ENCODE results near the gene CFAP45.

The CFAP45 gene

GRCh38 chr1:159860456-159860855 is 39.5 kb downstream of the CFAP45 start:
- WGBS, result 50% methylated on average over 3 of the region's 3 CpGs
- peaks cover 14% of the 10 kb centered on the region for H3K4me1 ChIP-seq (ENCODE audit: control insufficient read depth, insufficient read depth, low read depth, low read length)
- no peak overlapping the region for H3K23ac ChIP-seq (ENCODE audit: low read length in 2 of 2)
- no peak overlapping the region for H2BK120ac ChIP-seq (ENCODE audit: low read depth, low read length)
- no peak overlapping the region for H3K4me2 ChIP-seq (ENCODE audit: low read length, poor library complexity, severe bottlenecking)
- H3K9me3 ChIP-seq (ENCODE audit: control insufficient read depth, low read length), result no peaks in the 10 kb centered on the region
- H3K4ac ChIP-seq (ENCODE audit: low read depth in 1 of 2, low read length in 2 of 2), result no peak overlapping the region
- H3K27me3 ChIP-seq (ENCODE audit: control insufficient read depth in 1 of 2, insufficient read depth in 1 of 2, low read length in 2 of 2), result no peaks in the 10 kb centered on the region
- H4K91ac ChIP-seq (ENCODE audit: low read length), result no peak overlapping the region
- no peak overlapping the region for H3K9ac ChIP-seq (ENCODE audit: low read length)
- no peak for DNase-seq
- no peaks in the 10 kb centered on the region for H3K79me1 ChIP-seq (replicated peaks; ENCODE audit: low read length, poor library complexity, severe bottlenecking)
- no peak overlapping the region for H3K27ac ChIP-seq (ENCODE audit: low read length, poor library complexity, severe bottlenecking)
- no peak overlapping the region for H2BK15ac ChIP-seq (ENCODE audit: low read depth, poor library complexity, severe bottlenecking)
- no peak overlapping the region for H2AK5ac ChIP-seq (ENCODE audit: low read length, severe bottlenecking)
- H3K18ac ChIP-seq (ENCODE audit: low read depth in 1 of 2, low read length in 2 of 2), result no peak overlapping the region
- H3K36me3 ChIP-seq (ENCODE audit: control insufficient read depth in 1 of 2, insufficient read depth in 2 of 2, low read depth in 1 of 2, low read length in 2 of 2), result peaks cover 0 to 16% of the 10 kb centered on the region in 2 experiments
- H4K8ac ChIP-seq (ENCODE audit: low read length), result no peak overlapping the region
- H2BK5ac ChIP-seq (ENCODE audit: low read depth, low read length, poor library complexity, severe bottlenecking), result no peak overlapping the region
- H2AFZ ChIP-seq (ENCODE audit: low read depth, low read length), result no peak overlapping the region
- no peak overlapping the region for H3K14ac ChIP-seq (ENCODE audit: low read length in 2 of 2)
- H3K4me3 ChIP-seq (ENCODE audit: insufficient read depth in 1 of 2, low read depth in 1 of 2, low read length in 2 of 2), result no peak overlapping the region
- no peak overlapping the region for H2BK12ac ChIP-seq (ENCODE audit: low read length in 2 of 2)

- Histone ChIP-seq H3K4me1 (ENCODE audit: control insufficient read depth, insufficient read depth, low read depth, low read length) (peaks cover 18% of the 10 kb centered on the region), H3K4me3 (ENCODE audit: insufficient read depth in 1 of 2, low read depth in 1 of 2, low read length in 2 of 2) (no peak overlapping the region), H3K27ac (ENCODE audit: low read length, poor library complexity, severe bottlenecking) (no peak overlapping the region), H3K4ac (ENCODE audit: low read depth in 1 of 2, low read length in 2 of 2) (no peak overlapping the region), H3K9ac (ENCODE audit: low read length) (no peak overlapping the region), H4K91ac (ENCODE audit: low read length) (no peak overlapping the region), H3K4me2 (ENCODE audit: low read length, poor library complexity, severe bottlenecking) (no peak overlapping the region), H2BK12ac (ENCODE audit: low read length in 2 of 2) (no peak overlapping the region), H2BK5ac (ENCODE audit: low read depth, low read length, poor library complexity, severe bottlenecking) (no peak overlapping the region), H2BK120ac (ENCODE audit: low read depth, low read length) (no peak overlapping the region), H2BK15ac (ENCODE audit: low read depth, poor library complexity, severe bottlenecking) (peak overlapping the region; percentile 7), H3K79me1 (replicated peaks; ENCODE audit: low read length, poor library complexity, severe bottlenecking) (no peaks in the 10 kb centered on the region), H3K27me3 (ENCODE audit: control insufficient read depth in 1 of 2, insufficient read depth in 1 of 2, low read length in 2 of 2) (no peaks in the 10 kb centered on the region), H2AFZ (ENCODE audit: low read depth, low read length) (no peak overlapping the region), H3K36me3 (ENCODE audit: control insufficient read depth in 1 of 2, insufficient read depth in 2 of 2, low read depth in 1 of 2, low read length in 2 of 2) (peaks cover 0 to 16% of the 10 kb centered on the region in 2 experiments), H3K23ac (ENCODE audit: low read length in 2 of 2) (no peak overlapping the region), H2AK5ac (ENCODE audit: low read length, severe bottlenecking) (no peak overlapping the region), H3K18ac (ENCODE audit: low read depth in 1 of 2, low read length in 2 of 2) (no peak overlapping the region), H3K9me3 (ENCODE audit: control insufficient read depth, low read length) (no peaks in the 10 kb centered on the region), H3K14ac (ENCODE audit: low read length in 2 of 2) (no peak overlapping the region), H4K8ac (ENCODE audit: low read length) (no peak overlapping the region)
- no peak for DNase-seq
- WGBS, result 88% methylated on average over 7 of the region's 7 CpGs
Measured at GRCh38 chr1:159859767-159860322, 40.1 kb downstream of the CFAP45 start.

GRCh38 chr1:159857889-159858288 is 42.1 kb downstream of the CFAP45 start:
- Histone ChIP-seq H4K91ac (ENCODE audit: low read length) (peak overlapping the region; percentile 35), H3K36me3 (ENCODE audit: control insufficient read depth in 1 of 2, insufficient read depth in 2 of 2, low read depth in 1 of 2, low read length in 2 of 2) (peaks cover 0 to 16% of the 10 kb centered on the region in 2 experiments), H4K8ac (ENCODE audit: low read length) (no peak overlapping the region), H3K23ac (ENCODE audit: low read length in 2 of 2) (no peak overlapping the region), H3K9me3 (ENCODE audit: control insufficient read depth, low read length) (no peaks in the 10 kb centered on the region), H3K4me2 (ENCODE audit: low read length, poor library complexity, severe bottlenecking) (no peak overlapping the region), H3K9ac (ENCODE audit: low read length) (no peak overlapping the region), H3K4me3 (ENCODE audit: insufficient read depth in 1 of 2, low read depth in 1 of 2, low read length in 2 of 2) (no peak overlapping the region), H2AK5ac (ENCODE audit: low read length, severe bottlenecking) (no peak overlapping the region), H3K79me1 (replicated peaks; ENCODE audit: low read length, poor library complexity, severe bottlenecking) (no peaks in the 10 kb centered on the region), H2BK120ac (ENCODE audit: low read depth, low read length) (no peak overlapping the region), H3K27ac (ENCODE audit: low read length, poor library complexity, severe bottlenecking) (no peak overlapping the region), H2AFZ (ENCODE audit: low read depth, low read length) (no peak overlapping the region), H3K18ac (ENCODE audit: low read depth in 1 of 2, low read length in 2 of 2) (no peak overlapping the region), H3K4me1 (ENCODE audit: control insufficient read depth, insufficient read depth, low read depth, low read length) (peaks cover 21% of the 10 kb centered on the region), H2BK12ac (ENCODE audit: low read length in 2 of 2) (no peak overlapping the region), H3K4ac (ENCODE audit: low read depth in 1 of 2, low read length in 2 of 2) (no peak overlapping the region), H2BK5ac (ENCODE audit: low read depth, low read length, poor library complexity, severe bottlenecking) (no peak overlapping the region), H3K14ac (ENCODE audit: low read length in 2 of 2) (no peak overlapping the region), H3K27me3 (ENCODE audit: control insufficient read depth in 1 of 2, insufficient read depth in 1 of 2, low read length in 2 of 2) (no peaks in the 10 kb centered on the region), H2BK15ac (ENCODE audit: low read depth, poor library complexity, severe bottlenecking) (no peak overlapping the region)
- no peak for DNase-seq
- WGBS, result 91% methylated on average over 6 of the region's 6 CpGs

DNA sequence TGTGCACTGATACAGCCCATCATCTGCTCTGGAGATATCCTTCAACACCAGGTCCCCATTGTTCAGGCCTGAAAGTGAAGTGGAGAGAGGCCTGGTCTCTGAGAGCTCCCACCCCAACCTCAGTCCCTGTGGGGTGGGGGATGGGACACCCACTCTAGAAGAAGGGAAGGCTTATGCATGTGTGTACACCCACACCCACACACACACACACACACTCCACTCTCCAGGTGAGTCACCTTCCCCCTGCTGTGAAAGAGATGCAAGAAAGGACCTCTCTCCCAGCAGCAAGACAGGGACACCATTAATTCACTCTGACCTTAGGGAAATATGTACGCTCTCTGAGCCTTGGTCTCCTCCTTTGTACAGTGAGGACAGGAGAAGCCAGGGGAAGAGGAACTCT is 43.4 kb downstream of the CFAP45 start:
- Histone ChIP-seq H2AK5ac (ENCODE audit: low read length, severe bottlenecking) (no peak overlapping the region), H3K14ac (ENCODE audit: low read length in 2 of 2) (no peak overlapping the region), H3K18ac (ENCODE audit: low read depth in 1 of 2, low read length in 2 of 2) (no peak overlapping the region), H3K36me3 (ENCODE audit: control insufficient read depth in 1 of 2, insufficient read depth in 2 of 2, low read depth in 1 of 2, low read length in 2 of 2) (peaks cover 0 to 10% of the 10 kb centered on the region in 2 experiments), H3K9me3 (ENCODE audit: control insufficient read depth, low read length) (no peaks in the 10 kb centered on the region), H3K4ac (ENCODE audit: low read depth in 1 of 2, low read length in 2 of 2) (no peak overlapping the region), H4K8ac (ENCODE audit: low read length) (no peak overlapping the region), H4K91ac (ENCODE audit: low read length) (no peak overlapping the region), H3K27me3 (ENCODE audit: control insufficient read depth in 1 of 2, insufficient read depth in 1 of 2, low read length in 2 of 2) (no peaks in the 10 kb centered on the region), H3K4me3 (ENCODE audit: insufficient read depth in 1 of 2, low read depth in 1 of 2, low read length in 2 of 2) (no peak overlapping the region), H3K23ac (ENCODE audit: low read length in 2 of 2) (no peak overlapping the region), H2BK120ac (ENCODE audit: low read depth, low read length) (no peak overlapping the region), H3K79me1 (replicated peaks; ENCODE audit: low read length, poor library complexity, severe bottlenecking) (no peaks in the 10 kb centered on the region), H2BK12ac (ENCODE audit: low read length in 2 of 2) (no peak overlapping the region), H3K9ac (ENCODE audit: low read length) (no peak overlapping the region), H3K4me1 (ENCODE audit: control insufficient read depth, insufficient read depth, low read depth, low read length) (peaks cover 21% of the 10 kb centered on the region), H2BK15ac (ENCODE audit: low read depth, poor library complexity, severe bottlenecking) (no peak overlapping the region), H3K4me2 (ENCODE audit: low read length, poor library complexity, severe bottlenecking) (no peak overlapping the region), H2AFZ (ENCODE audit: low read depth, low read length) (no peak overlapping the region), H3K27ac (ENCODE audit: low read length, poor library complexity, severe bottlenecking) (no peak overlapping the region), H2BK5ac (ENCODE audit: low read depth, low read length, poor library complexity, severe bottlenecking) (no peak overlapping the region)
- DNase-seq, result no peak
- WGBS, result 100% methylated on average over 1 of the region's 1 CpG

All from mesenchymal stem cell (in vitro differentiated cells and primary cell).